ENCODE results near the gene PRKAG1. TPM values are rescaled to one million over a fixed set of nuclear protein-coding genes. Genes with fewer than 3 reads are reported as not detected.
"Not testable (repeated sequence)": the region's sequence is repeated elsewhere in the genome, so short reads cannot be mapped to it uniquely, and the experiment has no call there.

Gene PRKAG1
- total RNA-seq, 1 experiment from 2014 or later: 41.6 TPM

- DNase-seq (ENCODE audit: low spot score): no peak
- TF ChIP-seq PREB (CRISPR knock-in tag; IDR thresholded peaks at IDR 0.05; ENCODE audit: borderline replicate concordance) (no peak), EMX1 (CRISPR knock-in tag; IDR thresholded peaks at IDR 0.05) (no peak), CREB1 (CRISPR knock-in tag; IDR thresholded peaks at IDR 0.05) (no peak), RORB (CRISPR knock-in tag; IDR thresholded peaks at IDR 0.05) (no peak), ZNF317 (CRISPR knock-in tag; IDR thresholded peaks at IDR 0.05; ENCODE audit: borderline replicate concordance, low read depth) (no peak), ZBTB21 (CRISPR knock-in tag; IDR thresholded peaks at IDR 0.05; ENCODE audit: borderline replicate concordance) (no peak), MYBL2 (CRISPR knock-in tag; IDR thresholded peaks at IDR 0.05) (no peak), HMGA2 (CRISPR knock-in tag; IDR thresholded peaks at IDR 0.05) (no peak), PRDM15 (CRISPR knock-in tag; IDR thresholded peaks at IDR 0.05) (no peak), SOX15 (CRISPR knock-in tag; IDR thresholded peaks at IDR 0.05) (no peak), MLX (CRISPR knock-in tag; IDR thresholded peaks at IDR 0.05) (no peak), OVOL2 (CRISPR knock-in tag; IDR thresholded peaks at IDR 0.05; ENCODE audit: borderline replicate concordance) (no peak), PRRX2 (CRISPR knock-in tag; IDR thresholded peaks at IDR 0.05) (no peak), GRHL2 (CRISPR knock-in tag; IDR thresholded peaks at IDR 0.05; ENCODE audit: insufficient replicate concordance, severe bottlenecking) (no peak), ZNF671 (CRISPR knock-in tag; IDR thresholded peaks at IDR 0.05) (no peak), NR1H2 (CRISPR knock-in tag; IDR thresholded peaks at IDR 0.05) (no peak), IRF2 (CRISPR knock-in tag; IDR thresholded peaks at IDR 0.05; ENCODE audit: borderline replicate concordance, low read depth) (no peak), USF1 (CRISPR knock-in tag; IDR thresholded peaks at IDR 0.05) (no peak), IRF1 (CRISPR knock-in tag; IDR thresholded peaks at IDR 0.05) (no peak)
- peaks cover 3% of the 10 kb centered on the region; the same call in 1 of the 2 replicates for H3K36me3 Mint-ChIP-seq
- CTCF ChIA-PET: interaction anchor here (3.0 to 7.8 kb wide), 5 partner anchors 22 to 69 kb away, joined by 21 to 73 read pairs (median 44); partner anchors contain the start of gene DHH
- POLR2A ChIA-PET: no interaction called here
- no peak overlapping the region for H3K27ac Mint-ChIP-seq
- H3K27me3 Mint-ChIP-seq (ENCODE audit: low read depth): peaks cover 17% of the 10 kb centered on the region
- H3K4me1 Mint-ChIP-seq: peaks cover 24% of the 10 kb centered on the region
- H3K9me3 Mint-ChIP-seq: no peaks in the 10 kb centered on the region
- H3K4me3 Mint-ChIP-seq: no peak overlapping the region
- ATAC-seq: no peak
Measured at GRCh38 chr12:49066120-49066519, 47.5 kb upstream of the PRKAG1 start.

- ATAC-seq (no peak), DNase-seq (ENCODE audit: low spot score) (no peak)
- ChIA-PET POLR2A (interaction anchor here (1.1 to 1.5 kb wide), 2 partner anchors 46 to 65 kb away, joined by 4 read pairs; partner anchors contain the start of gene LMBR1L), CTCF (interaction anchor here (0.6 to 3.6 kb wide), 29 partner anchors 8 to 283 kb away, joined by 3 to 67 read pairs (median 5); partner anchors contain the start of genes DHH, LMBR1L, TUBA1A and TUBA1B)
- Mint-ChIP-seq H3K9me3 (no peaks in the 10 kb centered on the region), H3K36me3 (peaks cover 3% of the 10 kb centered on the region; the same call in 1 of the 2 replicates), H3K4me3 (no peak overlapping the region), H3K4me1 (peaks cover 22% of the 10 kb centered on the region), H3K27me3 (ENCODE audit: low read depth) (peaks cover 15% of the 10 kb centered on the region), H3K27ac (no peak overlapping the region)
- TF ChIP-seq ZNF532 (CRISPR knock-in tag; IDR thresholded peaks at IDR 0.05; ENCODE audit: borderline replicate concordance): no peak
- no peak for TF ChIP-seq PRRX2 (CRISPR knock-in tag; IDR thresholded peaks at IDR 0.05)
- TF ChIP-seq TCF7 (CRISPR knock-in tag; IDR thresholded peaks at IDR 0.05; ENCODE audit: low read depth): no peak
Measured at GRCh38 chr12:49064767-49065152, 46.2 kb upstream of the PRKAG1 start.

- H3K9me3 Mint-ChIP-seq; DNase-seq (ENCODE audit: low spot score); ATAC-seq; H3K27ac Mint-ChIP-seq; H3K36me3 Mint-ChIP-seq; H3K27me3 Mint-ChIP-seq (ENCODE audit: low read depth); POLR2A ChIA-PET: not testable (repeated sequence)
- peaks cover 33% of the 10 kb centered on the region for H3K4me1 Mint-ChIP-seq
- H3K4me3 Mint-ChIP-seq: peak overlapping the region; percentile 93
- CTCF ChIA-PET: interaction anchor here (1.2 kb wide), 1 partner anchor 33 kb away, joined by 4 read pairs; the partner anchor contains the start of gene DHH
Measured at GRCh38 chr12:49061916-49062315, 43.3 kb upstream of the PRKAG1 start.
